Measurements from ENCODE around the gene PACC1.

- TF ChIP-seq CTCF (IDR thresholded peaks at IDR 0.05) = no peak
- TF ChIP-seq POLR2A (IDR thresholded peaks at IDR 0.05) = no peak
These were observed 17.0 kb upstream of the PACC1 start for GRCh38 chr1:212431644-212432043.
